GM18499 (cell line): ENCODE results near the gene ADGRV1.
"Not testable (repeated sequence)": the region's sequence is repeated elsewhere in the genome, so short reads cannot be mapped to it uniquely, and the experiment has no call there.

ENCODE experiments used
- ATAC-seq: cut with Tn5 transposase; IDR thresholded peaks from one replicate; pipeline ENCODE4 v1.9.1; 2021; ENCODE audit warnings: moderate number of reproducible peaks; ENCODE audit not compliant: insufficient read depth, unreplicated experiment

ADGRV1 gene

GRCh38 chr5:90703932-90704331 lies 145.3 kb downstream of the ADGRV1 start:
- no peak for ATAC-seq

GRCh38 chr5:90707698-90708097 lies 149.1 kb downstream of the ADGRV1 start:
- ATAC-seq = no peak

- peak; percentile 52 for ATAC-seq
Observed at GRCh38 chr5:90709323-90710155, 150.9 kb downstream of the ADGRV1 start.

GRCh38 chr5:90718387-90718786 lies 159.8 kb downstream of the ADGRV1 start:
- no peak for ATAC-seq

- ATAC-seq = no peak
Observed at GRCh38 chr5:90739567-90739966, 181.0 kb downstream of the ADGRV1 start.

- no peak for ATAC-seq
Observed at GRCh38 chr5:90740244-90740799, 181.7 kb downstream of the ADGRV1 start.

GRCh38 chr5:90741022-90741564 lies 182.5 kb downstream of the ADGRV1 start:
- ATAC-seq = no peak

- no peak for ATAC-seq
Observed at GRCh38 chr5:90746119-90746518, 187.5 kb downstream of the ADGRV1 start.

GRCh38 chr5:90747175-90747574 lies 188.6 kb downstream of the ADGRV1 start:
- ATAC-seq = no peak

GRCh38 chr5:90747693-90748092 lies 189.1 kb downstream of the ADGRV1 start:
- no peak for ATAC-seq

- no peak for ATAC-seq
Observed at GRCh38 chr5:90759119-90759518, 200.5 kb downstream of the ADGRV1 start.

GRCh38 chr5:90767710-90768109 lies 209.1 kb downstream of the ADGRV1 start:
- no peak for ATAC-seq

GRCh38 chr5:90770006-90770541 lies 211.5 kb downstream of the ADGRV1 start:
- not testable (repeated sequence) for ATAC-seq

GRCh38 chr5:90777959-90778358 lies 219.4 kb downstream of the ADGRV1 start:
- ATAC-seq = no peak

- ATAC-seq = no peak
Observed at GRCh38 chr5:90783460-90784333, 225.1 kb downstream of the ADGRV1 start.

GRCh38 chr5:90786756-90787155 lies 228.2 kb downstream of the ADGRV1 start:
- ATAC-seq = no peak

GRCh38 chr5:90792725-90793124 lies 234.1 kb downstream of the ADGRV1 start:
- ATAC-seq = no peak

- no peak for ATAC-seq
Observed at GRCh38 chr5:90793183-90793582, 234.6 kb downstream of the ADGRV1 start.

- ATAC-seq = not testable (repeated sequence)
Observed at GRCh38 chr5:90796919-90797318, 238.3 kb downstream of the ADGRV1 start.

GRCh38 chr5:90800082-90800481 lies 241.5 kb downstream of the ADGRV1 start:
- ATAC-seq = not testable (repeated sequence)
